HCT116 (cell line): ENCODE results near the gene A4GALT.
A peak's percentile ranks its signal among the peaks of the same experiment; 100 is the strongest.

ENCODE experiments used
- ATF3 ChIP-seq: IDR thresholded peaks from 2 replicates; pipeline ENCODE4 v1.6.1; 2012
- CTCF ChIP-seq, 3 experiments: fragments of 200-600 bp in 1 of 3; sonication (generic) in 1 of 3; IDR thresholded peaks in 2 of 3; conservative IDR thresholded peaks in 1 of 3; 2 replicates each; pipeline ENCODE4 v1.5.1; 2012 to 2017; ENCODE audit warnings: low read depth in 2 of 3, low read length in 2 of 3, antibody characterized with exemption in 1 of 3, borderline replicate concordance in 1 of 3, control low read depth in 1 of 3, mild to moderate bottlenecking in 1 of 3, mixed read lengths in 1 of 3, mixed run types in 1 of 3, moderate library complexity in 1 of 3; ENCODE audit not compliant: insufficient read depth in 1 of 3
- EGR1 ChIP-seq: IDR thresholded peaks from 2 replicates; pipeline ENCODE4 v1.6.1; 2012; ENCODE audit warnings: low read depth
- EZH2 ChIP-seq: fragments of 200-600 bp; sonication (generic); IDR thresholded peaks from 2 replicates; pipeline ENCODE4 v1.6.1; 2017; ENCODE audit warnings: antibody characterized with exemption, mixed run types
- JUND ChIP-seq: IDR thresholded peaks from 2 replicates; pipeline ENCODE4 v1.6.1; 2012
- POLR2AphosphoS5 ChIP-seq: IDR thresholded peaks from 2 replicates; pipeline ENCODE4 v1.6.1; 2011; ENCODE audit warnings: mild to moderate bottlenecking, low read depth, low read length, moderate library complexity
- RAD21 ChIP-seq: IDR thresholded peaks from 2 replicates; pipeline ENCODE4 v1.6.1; 2012; ENCODE audit warnings: low read depth, mild to moderate bottlenecking
- YY1 ChIP-seq: IDR thresholded peaks from 2 replicates; pipeline ENCODE4 v1.6.1; 2011; ENCODE audit warnings: low read length, low read depth, moderate library complexity, mild to moderate bottlenecking; ENCODE audit not compliant: insufficient replicate concordance; ENCODE audit errors: extremely low read depth
- ZFX ChIP-seq: fragments of 450-650 bp; IDR thresholded peaks from 2 replicates; pipeline ENCODE4 v1.6.1; 2017

DNA sequence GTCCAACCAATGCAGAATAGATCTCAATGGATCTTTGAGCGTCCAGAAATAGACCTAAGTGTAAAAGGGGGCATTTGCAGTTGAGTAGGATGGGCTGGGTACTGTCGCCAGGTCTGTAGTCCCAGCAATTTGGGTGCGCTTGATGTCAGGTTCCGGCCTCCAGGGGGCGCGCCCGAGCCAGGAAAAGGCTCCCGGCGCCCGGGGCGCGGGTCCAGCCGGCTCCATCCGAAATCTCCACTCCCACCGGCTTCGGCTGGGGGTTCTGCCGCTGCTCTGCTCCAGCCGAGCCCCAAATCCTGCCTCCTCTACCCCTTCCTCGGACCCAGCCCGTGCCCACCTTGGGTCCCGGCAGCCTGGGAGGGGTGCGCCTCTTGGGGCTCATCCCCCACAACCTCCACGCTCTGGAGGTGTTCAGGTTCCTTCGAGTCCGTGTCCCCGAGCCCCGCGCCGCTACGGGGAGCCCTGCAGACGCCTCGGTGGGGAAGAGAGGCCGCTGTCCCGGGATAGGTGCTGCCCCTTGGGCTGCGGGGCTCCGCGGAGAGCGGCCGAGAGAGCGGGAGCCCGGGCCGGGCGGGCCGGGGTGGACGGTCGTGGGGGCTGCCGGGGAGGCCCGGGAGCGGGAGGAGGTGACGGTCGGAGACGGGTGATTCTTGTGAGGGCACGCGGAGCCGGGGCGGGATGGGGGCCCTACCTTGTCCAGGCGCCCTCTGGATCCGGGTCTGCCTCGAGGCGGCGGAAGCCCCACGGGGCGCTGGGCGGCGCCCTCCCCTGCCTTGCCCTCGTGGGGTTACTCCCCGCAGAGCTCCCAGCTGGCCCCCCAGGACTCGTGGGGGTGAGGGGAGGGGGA, 58.5 kb downstream of the A4GALT start:
- peak; percentile 72 to 82 (median 73); a peak in 5 of 6 replicates for TF ChIP-seq CTCF (IDR thresholded peaks at IDR 0.05 in 2 of 3, conservative IDR thresholded peaks at IDR 0.05 in 1 of 3; ENCODE audit: borderline replicate concordance in 1 of 3, insufficient read depth in 1 of 3, low read depth in 2 of 3, low read length in 2 of 3)
- peak; percentile 79 for TF ChIP-seq RAD21
- no peak for TF ChIP-seq ZFX
- no peak for TF ChIP-seq YY1
- no peak for TF ChIP-seq EZH2
- TF ChIP-seq ATF3: no peak
- TF ChIP-seq POLR2AphosphoS5: peak; percentile 36
- no peak for TF ChIP-seq JUND
- no peak for TF ChIP-seq EGR1
